ENCODE results near the gene PLCH1. TPM values are rescaled to one million over a fixed set of nuclear protein-coding genes. Genes with fewer than 3 reads are reported as not detected.
A peak's percentile ranks its signal among the peaks of the same experiment; 100 is the strongest.

Gene PLCH1
- total RNA-seq, 6 experiments from 2014 or later, result 0.07 to 0.25 (median 0.17) TPM

GRCh38 chr3:155670335-155670734 lies 74.5 kb downstream of the PLCH1 start:
- TF ChIP-seq POLR2A (IDR thresholded peaks at IDR 0.05) (no peak), CTCF (IDR thresholded peaks at IDR 0.05) (no peak)
- H3K9me3 ChIP-seq, result no peaks in the 10 kb centered on the region
- no peaks in the 10 kb centered on the region for H3K27me3 ChIP-seq
- ATAC-seq (no peak), DNase-seq (no peak)
- no peak overlapping the region for H3K4me3 ChIP-seq
- H3K36me3 ChIP-seq, result no peaks in the 10 kb centered on the region
- no peak overlapping the region for H3K27ac ChIP-seq
- H3K4me1 ChIP-seq, result no peaks in the 10 kb centered on the region
- intact Hi-C loops (cut with DNase I), result no loop called here
- 42% methylated on average over 2 of the region's 2 CpGs for WGBS (ENCODE audit: insufficient coverage, low coverage, low lambda C conversion rate, missing lambda C conversion rate)

DNA sequence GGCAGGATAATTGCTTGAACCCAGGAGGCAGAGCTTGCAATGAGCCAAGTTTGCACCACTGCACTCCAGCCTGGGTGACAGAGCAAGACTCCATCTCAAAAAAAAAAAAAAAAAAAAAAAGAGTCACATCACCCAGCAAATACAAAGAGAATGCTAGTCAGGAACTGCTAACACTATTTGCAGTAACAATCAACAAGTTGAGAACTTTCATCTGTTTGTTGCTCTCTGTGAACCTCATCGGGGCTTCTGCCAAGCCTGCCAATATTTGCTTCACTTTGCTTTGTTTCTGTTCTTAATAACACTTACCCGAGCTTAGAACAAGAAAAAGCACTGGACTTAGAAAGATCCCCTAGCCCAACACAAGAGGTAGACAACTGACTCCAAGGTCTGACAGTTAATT lies 76.9 kb downstream of the PLCH1 start:
- WGBS (ENCODE audit: insufficient coverage, low coverage, low lambda C conversion rate, missing lambda C conversion rate), result 33% methylated on average over 2 of the region's 2 CpGs
- ATAC-seq, result no peak

GRCh38 chr3:155664925-155665695 lies 79.8 kb downstream of the PLCH1 start:
- H3K9me3 ChIP-seq, result no peaks in the 10 kb centered on the region
- H3K4me1 ChIP-seq, result no peaks in the 10 kb centered on the region
- DNase-seq (no peak), ATAC-seq (peak in 2 of 4 donors; percentile 36 to 57)
- no peak overlapping the region for H3K4me3 ChIP-seq
- no peaks in the 10 kb centered on the region for H3K27me3 ChIP-seq
- no peaks in the 10 kb centered on the region for H3K36me3 ChIP-seq
- intact Hi-C loops (cut with DNase I), result no loop called here
- WGBS (ENCODE audit: insufficient coverage, low coverage, low lambda C conversion rate, missing lambda C conversion rate), result 48% methylated on average over 4 of the region's 4 CpGs
- H3K27ac ChIP-seq, result no peak overlapping the region
- TF ChIP-seq POLR2A (IDR thresholded peaks at IDR 0.05) (no peak), CTCF (IDR thresholded peaks at IDR 0.05) (no peak)

More for the DNA sequence above, 76.9 kb downstream of the PLCH1 start:
- no peak for TF ChIP-seq POLR2A (IDR thresholded peaks at IDR 0.05)
- TF ChIP-seq CTCF (IDR thresholded peaks at IDR 0.05), result no peak
- Histone ChIP-seq H3K4me1 (no peaks in the 10 kb centered on the region), H3K36me3 (no peaks in the 10 kb centered on the region), H3K27ac (no peak overlapping the region), H3K27me3 (no peaks in the 10 kb centered on the region), H3K9me3 (no peaks in the 10 kb centered on the region), H3K4me3 (no peak overlapping the region)
- no peak for DNase-seq
- intact Hi-C loops (cut with DNase I), result no loop called here

GRCh38 chr3:155663467-155664212 lies 81.2 kb downstream of the PLCH1 start:
- TF ChIP-seq CTCF (IDR thresholded peaks at IDR 0.05) (no peak), POLR2A (IDR thresholded peaks at IDR 0.05) (no peak)
- H3K4me3 ChIP-seq, result no peak overlapping the region
- H3K36me3 ChIP-seq, result no peaks in the 10 kb centered on the region
- no peaks in the 10 kb centered on the region for H3K4me1 ChIP-seq
- no peak overlapping the region for H3K27ac ChIP-seq
- ATAC-seq (no peak), DNase-seq (no peak)
- WGBS (ENCODE audit: insufficient coverage, low coverage, low lambda C conversion rate, missing lambda C conversion rate), result 74% methylated on average over 3 of the region's 3 CpGs
- H3K27me3 ChIP-seq, result no peaks in the 10 kb centered on the region
- intact Hi-C loops (cut with DNase I), result no loop called here
- H3K9me3 ChIP-seq, result no peaks in the 10 kb centered on the region

All from right lobe of liver (tissue), 6 donors.